NCI-H187 treated with DMSO at 0.1 percent for 48 hours (cell line): Measurements from ENCODE around the gene PPP2R2B.

ENCODE experiments used
- DNase-seq: peaks from one replicate; lab custom pipeline; 2025; lab: John Stamatoyannopoulos, UW

Gene PPP2R2B

GRCh38 chr5:146699664-146700418 lies 178.7 kb downstream of the PPP2R2B start:
- DNase-seq = no peak

DNA sequence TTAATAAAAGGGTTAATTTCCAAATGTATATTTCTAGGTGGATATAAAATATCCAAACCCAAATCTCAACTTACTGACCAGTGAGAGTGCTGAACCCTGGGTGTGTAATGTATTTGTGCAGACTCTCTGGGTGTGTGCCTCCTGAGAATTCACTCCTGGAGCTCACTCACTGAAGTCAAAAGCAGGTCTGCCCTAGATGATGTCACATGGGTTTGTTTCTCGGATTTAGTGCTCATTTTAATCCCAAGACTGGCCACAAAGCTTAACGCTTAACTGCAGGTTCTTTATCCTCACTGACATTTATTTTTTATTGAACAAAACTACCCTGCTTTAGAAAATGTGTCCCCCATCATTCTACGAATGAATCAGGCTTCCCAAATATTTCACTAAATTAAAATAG lies 179.4 kb downstream of the PPP2R2B start:
- DNase-seq = no peak

GRCh38 chr5:146698651-146699050 lies 179.9 kb downstream of the PPP2R2B start:
- DNase-seq = no peak

DNA sequence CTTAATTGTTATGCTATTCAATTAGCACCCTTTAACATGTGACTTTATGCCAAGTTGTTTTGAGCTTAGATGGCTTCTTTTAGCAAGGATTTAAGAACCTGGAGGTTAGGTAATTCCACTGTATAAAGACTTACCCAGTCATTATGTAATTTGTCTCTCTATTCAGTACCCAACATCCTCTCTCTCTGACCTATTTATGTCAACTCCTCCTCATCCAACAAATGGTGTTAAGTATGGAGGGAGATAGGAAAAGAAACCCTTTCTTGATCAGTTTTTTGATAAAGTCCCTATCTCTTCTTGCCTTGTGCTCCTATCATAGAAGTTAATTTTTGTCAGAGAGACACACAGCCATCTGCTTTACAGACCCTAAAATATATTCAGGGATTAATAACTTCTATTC lies 181.3 kb downstream of the PPP2R2B start:
- DNase-seq = no peak

DNA sequence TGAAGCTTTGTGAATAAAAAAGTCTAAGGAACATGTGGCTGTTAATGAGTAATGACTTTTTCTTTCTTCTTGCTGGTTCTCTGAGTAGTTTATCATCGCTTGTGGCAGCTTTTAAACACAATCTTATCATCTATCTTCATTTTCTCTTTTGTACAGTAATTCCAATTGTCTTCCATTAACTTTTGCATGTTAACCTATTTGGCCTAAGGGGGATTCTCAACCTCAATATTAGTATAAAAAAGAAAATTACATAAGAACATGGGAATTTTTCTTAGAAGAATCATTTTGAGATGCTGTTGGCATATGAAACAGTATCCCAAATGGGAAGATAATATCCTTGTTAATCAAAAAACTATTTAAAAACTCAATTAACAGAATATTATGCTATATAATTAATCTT lies 182.9 kb downstream of the PPP2R2B start:
- no peak for DNase-seq

DNA sequence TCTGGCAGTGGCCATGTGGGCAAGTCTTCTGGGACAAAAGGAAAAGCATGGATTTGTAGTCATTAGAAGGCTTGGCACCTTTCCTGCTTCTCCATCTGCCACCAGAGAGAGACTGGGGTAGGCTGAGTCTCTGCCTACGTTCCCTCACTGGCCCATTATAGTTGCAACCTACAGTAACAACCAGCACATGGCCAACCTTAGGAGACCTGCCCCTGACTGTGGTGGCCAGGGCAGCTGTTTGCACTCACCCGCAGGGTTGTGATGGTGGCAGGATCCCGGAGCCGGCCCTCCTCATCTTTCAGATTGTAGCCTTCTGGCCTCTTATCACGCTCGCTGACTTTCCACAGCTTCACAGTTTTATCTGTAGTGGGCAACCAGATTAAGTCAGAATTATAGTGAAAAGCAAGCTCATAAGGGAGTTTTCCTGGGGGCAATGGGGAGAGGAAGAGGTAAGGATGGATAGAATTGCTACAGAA lies 187.6 kb downstream of the PPP2R2B start:
- DNase-seq = no peak

DNA sequence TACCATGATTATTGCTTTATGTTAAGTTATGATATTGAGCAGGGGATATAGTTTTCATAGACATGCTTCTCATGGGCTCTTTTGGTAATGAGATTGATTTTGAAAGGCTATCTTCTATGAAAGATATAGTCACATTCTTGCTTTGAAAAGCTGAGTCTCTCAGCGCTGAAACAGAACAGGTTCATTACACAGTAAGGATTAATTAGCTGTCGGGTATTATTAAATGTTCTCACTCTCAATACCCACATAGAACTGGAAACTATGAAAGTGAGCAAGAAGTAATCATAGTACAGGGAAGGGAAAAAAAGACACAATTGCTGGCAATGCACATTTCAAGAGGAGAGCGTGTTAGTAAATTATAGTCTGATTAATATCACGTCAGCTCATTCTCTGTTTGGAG lies 190.9 kb downstream of the PPP2R2B start:
- DNase-seq = no peak

DNA sequence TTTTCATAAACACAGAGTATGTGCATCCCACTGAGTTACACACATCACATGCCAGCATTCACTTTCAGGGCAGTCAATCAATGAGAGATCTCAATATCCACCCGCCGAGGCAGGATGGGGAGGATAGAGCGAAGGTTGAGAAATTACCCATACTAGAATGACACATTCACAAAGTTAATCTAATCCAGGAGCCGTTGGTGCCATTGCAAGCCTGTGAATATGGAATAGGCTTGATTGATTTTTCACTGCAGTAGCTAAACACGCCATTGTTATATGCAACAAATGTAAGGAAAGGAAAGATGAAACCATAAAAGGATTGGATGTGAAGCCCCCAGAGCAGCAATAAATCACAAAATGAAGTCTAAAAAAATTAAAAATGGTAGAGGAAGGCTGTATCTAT lies 194.7 kb downstream of the PPP2R2B start:
- DNase-seq = no peak

GRCh38 chr5:146682899-146683532 lies 195.5 kb downstream of the PPP2R2B start:
- DNase-seq = no peak

- DNase-seq = no peak
Measured at GRCh38 chr5:146681585-146682105, 196.9 kb downstream of the PPP2R2B start.

- DNase-seq = no peak
Measured at GRCh38 chr5:146680846-146681584, 197.5 kb downstream of the PPP2R2B start.

GRCh38 chr5:146675636-146676035 lies 202.9 kb downstream of the PPP2R2B start:
- peak; percentile 78 for DNase-seq

DNA sequence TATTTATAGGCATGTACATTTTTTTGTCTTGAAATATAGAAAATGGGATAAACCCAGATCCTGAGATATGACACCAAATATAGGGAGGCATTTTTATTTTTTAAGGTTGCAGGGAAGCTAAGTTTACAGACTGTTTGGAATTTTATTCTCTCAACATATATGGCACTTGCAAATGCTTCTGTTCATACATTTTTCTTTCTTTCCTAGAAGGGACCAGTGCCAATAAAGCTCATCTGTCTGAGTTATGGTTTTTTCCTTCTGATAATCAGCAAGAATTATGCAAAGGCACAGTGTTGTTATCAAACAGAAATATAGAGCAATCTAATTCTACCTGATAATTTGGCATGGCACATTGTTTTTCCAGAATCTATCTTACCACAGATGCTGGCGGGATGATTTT lies 205.7 kb downstream of the PPP2R2B start:
- DNase-seq = no peak

GRCh38 chr5:146671561-146672295 lies 206.8 kb downstream of the PPP2R2B start:
- DNase-seq = no peak

- DNase-seq = no peak
Measured at GRCh38 chr5:146669656-146670055, 208.9 kb downstream of the PPP2R2B start.

DNA sequence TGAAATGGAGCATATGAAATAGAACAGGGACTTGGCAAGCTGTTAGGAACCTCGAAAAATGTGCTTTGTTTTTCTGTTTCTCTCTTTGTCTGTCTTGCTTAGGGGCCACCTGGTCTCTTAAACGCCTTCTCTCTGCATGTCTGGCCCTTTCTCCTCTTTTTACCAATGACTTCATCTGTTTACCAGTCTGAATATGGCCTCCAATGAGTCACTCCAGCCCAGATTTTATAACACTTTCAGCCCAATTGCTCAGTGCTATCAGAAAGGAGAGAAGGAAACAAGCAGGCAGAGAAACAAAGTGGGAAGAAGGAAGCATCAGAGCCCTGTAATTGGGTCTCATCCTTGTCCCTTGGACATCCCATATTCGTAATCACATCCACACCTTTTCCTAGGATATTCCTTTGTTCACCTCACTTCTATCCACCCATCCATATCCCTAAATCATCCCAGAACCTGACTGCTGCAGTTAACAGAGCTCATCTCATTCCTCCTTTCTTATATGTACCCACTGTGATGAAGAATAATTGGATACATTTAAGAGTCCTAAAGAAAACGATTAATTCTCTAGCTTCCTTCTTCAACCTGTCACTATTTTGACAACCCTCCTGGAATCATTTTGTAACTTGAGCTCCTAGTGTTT lies 210.8 kb downstream of the PPP2R2B start:
- peak; percentile 38 for DNase-seq

DNA sequence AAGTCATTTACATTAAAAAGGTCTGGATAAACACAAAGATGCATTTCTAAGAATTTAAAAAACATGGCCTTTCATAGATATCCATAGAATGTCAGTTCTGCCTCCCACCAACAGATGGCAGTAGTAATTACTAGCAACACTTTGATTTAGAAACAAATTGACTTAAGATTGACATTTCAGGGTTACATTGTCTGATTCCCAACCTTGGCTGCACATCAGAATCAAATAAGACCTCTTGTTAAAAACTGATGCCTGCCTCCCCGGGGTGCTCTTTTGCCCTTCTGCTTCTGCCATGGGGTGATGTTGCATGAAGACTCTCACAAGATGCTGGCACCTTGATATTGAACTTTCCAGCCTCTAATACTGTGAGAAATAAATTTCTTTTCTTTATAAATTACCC lies 216.3 kb downstream of the PPP2R2B start:
- no peak for DNase-seq

- no peak for DNase-seq
Measured at GRCh38 chr5:146660376-146660960, 218.1 kb downstream of the PPP2R2B start.

- no peak for DNase-seq
Measured at GRCh38 chr5:146659961-146660360, 218.6 kb downstream of the PPP2R2B start.

- no peak for DNase-seq
Measured at GRCh38 chr5:146656703-146657102, 221.9 kb downstream of the PPP2R2B start.

- no peak for DNase-seq
Measured at GRCh38 chr5:146653560-146653959, 225.0 kb downstream of the PPP2R2B start.
